ENCODE results near the gene CDC27. TPM values are rescaled to one million over a fixed set of nuclear protein-coding genes. Genes with fewer than 3 reads are reported as not detected.
"Not testable (repeated sequence)": the region's sequence is repeated elsewhere in the genome, so short reads cannot be mapped to it uniquely, and the experiment has no call there.

CDC27 gene
- polyA plus RNA-seq, 1 experiment, result 65.3 TPM

GRCh38 chr17:47120521-47121095, 68.5 kb downstream of the CDC27 start:
- no peak for TF ChIP-seq CTCF (IDR thresholded peaks at IDR 0.05; ENCODE audit: insufficient read depth, low read depth, low read length)
- DNase-seq (ENCODE audit: low read depth), result peak; percentile 28
- H3K27me3 ChIP-seq (ENCODE audit: control insufficient read depth, insufficient read depth, low read length), result no peaks in the 10 kb centered on the region
- H3K36me3 ChIP-seq (ENCODE audit: control insufficient read depth, insufficient read depth, low read length), result peaks cover 2% of the 10 kb centered on the region; the same call in 1 of the 2 replicates
- ChIA-PET CTCF (interaction anchor here (0.9 kb wide), 1 partner anchor 18 kb away, joined by 4 read pairs; no protein-coding TSS in a partner anchor), POLR2A (interaction anchor here (0.6 kb wide), 1 partner anchor 158 kb away, joined by 6 read pairs; no protein-coding TSS in a partner anchor)
- no peak overlapping the region for H3K4me3 ChIP-seq (ENCODE audit: low read depth, low read length)

- CTCF ChIA-PET, result interaction anchor here (0.9 kb wide), 1 partner anchor 17 kb away, joined by 4 read pairs; no protein-coding TSS in a partner anchor
Measured at GRCh38 chr17:47119746-47120520, 69.2 kb downstream of the CDC27 start.

GRCh38 chr17:47117386-47117785, 71.7 kb downstream of the CDC27 start:
- POLR2A ChIA-PET, result no interaction called here
- DNase-seq (ENCODE audit: low read depth), result no peak
- CTCF ChIA-PET, result interaction anchor here (1.1 kb wide), 1 partner anchor 16 kb away, joined by 3 read pairs; no protein-coding TSS in a partner anchor
- Histone ChIP-seq H3K36me3 (ENCODE audit: control insufficient read depth, insufficient read depth, low read length) (0 out of 2 replicates have a peak, but pooled peaks cover 1% of the 10 kb centered on the region), H3K4me3 (ENCODE audit: low read depth, low read length) (no peak overlapping the region), H3K27me3 (ENCODE audit: control insufficient read depth, insufficient read depth, low read length) (no peaks in the 10 kb centered on the region)
- TF ChIP-seq CTCF (IDR thresholded peaks at IDR 0.05; ENCODE audit: insufficient read depth, low read depth, low read length), result no peak

More at GRCh38 chr17:47119746-47120520, 69.2 kb downstream of the CDC27 start:
- Histone ChIP-seq H3K36me3 (ENCODE audit: control insufficient read depth, insufficient read depth, low read length) (0 out of 2 replicates have a peak, but pooled peaks cover 1% of the 10 kb centered on the region), H3K4me3 (ENCODE audit: low read depth, low read length) (no peak overlapping the region), H3K27me3 (ENCODE audit: control insufficient read depth, insufficient read depth, low read length) (no peaks in the 10 kb centered on the region)
- peak; percentile 45 for DNase-seq (ENCODE audit: low read depth)
- no peak for TF ChIP-seq CTCF (IDR thresholded peaks at IDR 0.05; ENCODE audit: insufficient read depth, low read depth, low read length)
- POLR2A ChIA-PET, result interaction anchor here (0.6 kb wide), 3 partner anchors 69 to 345 kb away, joined by 3 to 6 read pairs (median 4); partner anchors contain the start of gene CDC27

- Histone ChIP-seq H3K4me3 (ENCODE audit: low read depth, low read length) (no peak overlapping the region), H3K36me3 (ENCODE audit: control insufficient read depth, insufficient read depth, low read length) (no peaks in the 10 kb centered on the region), H3K27me3 (ENCODE audit: control insufficient read depth, insufficient read depth, low read length) (no peaks in the 10 kb centered on the region)
- ChIA-PET POLR2A (no interaction called here), CTCF (interaction anchor here (1.0 kb wide), 1 partner anchor 26 kb away, joined by 3 read pairs; no protein-coding TSS in a partner anchor)
- no peak for DNase-seq (ENCODE audit: low read depth)
- no peak for TF ChIP-seq CTCF (IDR thresholded peaks at IDR 0.05; ENCODE audit: insufficient read depth, low read depth, low read length)
Measured at GRCh38 chr17:47106130-47106529, 83.0 kb downstream of the CDC27 start.

GRCh38 chr17:47105246-47105645, 83.8 kb downstream of the CDC27 start:
- POLR2A ChIA-PET; H3K4me3 ChIP-seq (ENCODE audit: low read depth, low read length); H3K27me3 ChIP-seq (ENCODE audit: control insufficient read depth, insufficient read depth, low read length); CTCF ChIA-PET; H3K36me3 ChIP-seq (ENCODE audit: control insufficient read depth, insufficient read depth, low read length): not testable (repeated sequence)
- DNase-seq (ENCODE audit: low read depth), result peak; percentile 9

Measured in BJ (cell line).